HepG2 (cell line): ENCODE data around the gene SEPTIN10. TPM values are rescaled to one million over a fixed set of nuclear protein-coding genes. Genes with fewer than 3 reads are reported as not detected.
A peak's percentile ranks its signal among the peaks of the same experiment; 100 is the strongest.

Source experiments
- FOXP1 ChIP-seq, 2 experiments: fragments of 450-650 bp in 1 of 2; IDR thresholded peaks; 2 replicates each; pipeline ENCODE4 v1.6.1; 2017 to 2018; ENCODE audit warnings: antibody characterized with exemption in 1 of 2
- GABPB1 ChIP-seq: IDR thresholded peaks from 2 replicates; pipeline ENCODE4 v1.6.1; 2016; ENCODE audit warnings: mild to moderate bottlenecking, missing genetic modification reagents, moderate library complexity, missing compliant biosample characterization
- HMG20B ChIP-seq: conservative IDR thresholded peaks from 2 replicates; pipeline ENCODE4 v1.6.1; 2016; ENCODE audit warnings: missing genetic modification reagents, missing compliant biosample characterization
- HMGXB4 ChIP-seq, 2 experiments: sonication (generic) in 1 of 2; formaldehyde crosslinking in 1 of 2; IDR thresholded peaks; 2 replicates each; pipeline versions ENCODE4 v1.4.0 to v1.6.1; 2018 to 2020; ENCODE audit warnings: missing genetic modification reagents in 2 of 2, borderline replicate concordance in 1 of 2, low read depth in 1 of 2, mild to moderate bottlenecking in 1 of 2, missing biosample characterization in 1 of 2
- JARID2 ChIP-seq: sonication (generic); formaldehyde crosslinking; IDR thresholded peaks from 2 replicates; pipeline ENCODE4 v1.8.1; 2023; ENCODE audit warnings: missing genetic modification reagents, inconsistent platforms; ENCODE audit not compliant: insufficient replicate concordance
- PCBP2 ChIP-seq: fragments of 200-400 bp; formaldehyde crosslinking; optimal IDR thresholded peaks from 2 replicates; pipeline ENCODE3; 2018; ENCODE audit warnings: low read length, low read depth; ENCODE audit not compliant: poor library complexity, severe bottlenecking
- SNAPC4 ChIP-seq: sonication (generic); formaldehyde crosslinking; IDR thresholded peaks from 2 replicates; pipeline ENCODE4 v1.4.0; 2020; ENCODE audit warnings: mild to moderate bottlenecking, missing genetic modification reagents
- USF2 ChIP-seq, 2 experiments: sonication (generic) in 1 of 2; formaldehyde crosslinking in 1 of 2; IDR thresholded peaks; 2 replicates each; pipeline versions ENCODE4 v1.5.1 to v1.6.1; 2011 to 2020; ENCODE audit warnings: borderline replicate concordance in 1 of 2, low read depth in 1 of 2, low read length in 1 of 2, mild to moderate bottlenecking in 1 of 2, missing genetic modification reagents in 1 of 2, moderate library complexity in 1 of 2
- ZBTB7A ChIP-seq: sonication (generic); formaldehyde crosslinking; IDR thresholded peaks from 2 replicates; pipeline ENCODE4 v1.8.0; 2022; ENCODE audit warnings: mild to moderate bottlenecking, missing genetic modification reagents
- ZNF230 ChIP-seq: sonication (generic); formaldehyde crosslinking; IDR thresholded peaks from 2 replicates; pipeline ENCODE4 v1.4.0; 2020; ENCODE audit warnings: mild to moderate bottlenecking, missing genetic modification reagents
- ZNF251 ChIP-seq: sonication (generic); formaldehyde crosslinking; IDR thresholded peaks from 2 replicates; pipeline ENCODE4 v1.9.0; 2021; ENCODE audit warnings: mild to moderate bottlenecking, missing genetic modification reagents
- ZNF337 ChIP-seq: sonication (generic); formaldehyde crosslinking; IDR thresholded peaks from 2 replicates; pipeline ENCODE4 v1.5.1; 2020; ENCODE audit warnings: missing genetic modification reagents, low read depth, mild to moderate bottlenecking, borderline replicate concordance
- ZNF512 ChIP-seq: sonication (generic); formaldehyde crosslinking; IDR thresholded peaks from 2 replicates; pipeline ENCODE4 v1.4.0; 2020; ENCODE audit warnings: mild to moderate bottlenecking, missing genetic modification reagents
- ZNF557 ChIP-seq: sonication (generic); formaldehyde crosslinking; IDR thresholded peaks from 2 replicates; pipeline ENCODE4 v1.4.0; 2020; ENCODE audit warnings: missing genetic modification reagents
- ZNF670 ChIP-seq: sonication (generic); formaldehyde crosslinking; IDR thresholded peaks from 2 replicates; pipeline ENCODE4 v1.8.0; 2022; ENCODE audit warnings: mild to moderate bottlenecking, missing genetic modification reagents, borderline replicate concordance
- ZSCAN31 ChIP-seq: sonication (generic); formaldehyde crosslinking; IDR thresholded peaks from 2 replicates; pipeline ENCODE4 v1.5.0; 2020; ENCODE audit warnings: low read depth, mild to moderate bottlenecking, missing genetic modification reagents
- polyA plus RNA-seq, 8 experiments: library from polyadenylated mRNA; depleted of rRNA in 3 of 8; stranded (reverse) in 7 of 8; unstranded in 1 of 8; fragments of >200 nt; fragmentation: Illumina TruSeq in 4 of 8; extraction: Trizol in 4 of 8; gene quantifications; 2 replicates each; pipeline versions ENCODE4 v1.2.1 to v1.2.3, GENCODE V29; 2011 to 2016; ENCODE audit warnings: low read depth in 4 of 8, missing spikeins in 1 of 8, mixed read lengths in 1 of 8; ENCODE audit not compliant: insufficient read depth in 1 of 8
- total RNA-seq, 5 experiments: library from RNA; depleted of rRNA; stranded (reverse); fragments of >200 nt; fragmentation: Illumina TruSeq; extraction: Trizol; gene quantifications; 2 replicates each; pipeline ENCODE4 v1.2.3, GENCODE V29; 2016; ENCODE audit warnings: low read depth in 1 of 5

The SEPTIN10 gene
- total and polyA plus RNA-seq, 2 of the 13 experiments (the other 11 are each of a cell fraction or from before 2014, with no cell fraction given): 45.8 to 67.5 TPM

GRCh38 chr2:109613922-109614714 is at the start of gene SEPTIN10, which contains the start of gene SOWAHC (continued):
- no peak for TF ChIP-seq USF2 (IDR thresholded peaks at IDR 0.05; ENCODE audit: low read depth, low read length)
- no peak; the same call in 1 of the 2 replicates for TF ChIP-seq USF2 (CRISPR knock-in tag; IDR thresholded peaks at IDR 0.05; ENCODE audit: borderline replicate concordance)
- TF ChIP-seq ZNF230 (CRISPR knock-in tag): peak; percentile 95
- TF ChIP-seq ZNF670 (CRISPR knock-in tag): 0 out of 2 replicates have a peak, but pooled peaks have one; percentile 14
- peak; percentile 64 for TF ChIP-seq ZBTB7A (CRISPR knock-in tag)
- peak; percentile 85 to 89; a peak in 3 of 4 replicates for TF ChIP-seq HMGXB4 (CRISPR knock-in tag; IDR thresholded peaks at IDR 0.05; ENCODE audit: borderline replicate concordance in 1 of 2, low read depth in 1 of 2)
- TF ChIP-seq GABPB1 (CRISPR knock-in tag): peak; percentile 91
- no peak for TF ChIP-seq ZNF512 (CRISPR knock-in tag)
- TF ChIP-seq ZNF251 (CRISPR knock-in tag): peak; percentile 92; the same call in 1 of the 2 replicates
- no peak for TF ChIP-seq SNAPC4 (CRISPR knock-in tag)
- TF ChIP-seq JARID2 (CRISPR knock-in tag): peak; percentile 53
- TF ChIP-seq ZSCAN31 (CRISPR knock-in tag): peak; percentile 86
- no peak for TF ChIP-seq PCBP2
- TF ChIP-seq ZNF337 (CRISPR knock-in tag): no peak
- peak; percentile 100 for TF ChIP-seq HMG20B (CRISPR knock-in tag)
- TF ChIP-seq ZNF557: peak; percentile 96; the same call in 1 of the 2 replicates
- no peak for TF ChIP-seq FOXP1 (IDR thresholded peaks at IDR 0.05)
- TF ChIP-seq FOXP1 (CRISPR knock-in tag; IDR thresholded peaks at IDR 0.05): peak; percentile 61; the same call in 1 of the 2 replicates
